Measurements from ENCODE around the gene TOR1B. TPM values are rescaled to one million over a fixed set of nuclear protein-coding genes. Genes with fewer than 3 reads are reported as not detected.

The TOR1B gene
- total and polyA plus RNA-seq, 4 donors, result 12.8 to 31.9 (median 17.8) TPM

DNA sequence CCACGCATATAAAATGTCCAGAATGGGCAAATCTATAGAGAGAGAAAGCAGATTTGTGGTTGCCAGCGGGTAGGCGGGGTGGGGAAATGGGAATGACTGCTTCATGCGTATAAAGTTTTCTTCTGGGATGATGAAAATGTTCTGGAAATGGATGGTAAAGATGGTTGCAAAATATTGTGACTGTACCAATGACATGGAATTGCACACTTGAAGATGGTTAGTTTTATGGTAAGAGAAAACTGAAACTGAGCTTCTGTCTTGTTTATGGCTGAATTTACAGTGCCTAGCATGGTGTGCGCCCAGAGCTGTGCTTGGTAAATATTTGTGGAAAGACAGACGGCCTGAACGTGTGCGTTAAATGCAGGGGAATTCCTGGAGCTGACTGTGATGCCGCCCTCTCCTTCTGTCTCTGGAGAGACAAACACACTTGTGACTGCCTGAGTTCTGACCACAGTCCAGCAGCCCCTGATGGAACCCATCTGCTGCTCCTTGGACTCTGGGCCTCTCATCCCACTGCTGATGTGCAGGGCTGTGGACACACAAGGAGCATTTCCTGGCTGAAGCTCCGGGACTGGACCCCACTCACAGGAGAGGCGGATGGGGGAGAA, 41.6 kb upstream of the TOR1B start:
- no peak for DNase-seq (ENCODE audit: low spot score)
- no peak overlapping the region for H3K9ac ChIP-seq (ENCODE audit: low read depth in 1 of 2, low read length in 2 of 2)
- no peaks in the 10 kb centered on the region for H3K36me3 ChIP-seq (ENCODE audit: control insufficient read depth in 4 of 4, insufficient read depth in 3 of 4, low read depth in 1 of 4, low read length in 3 of 4)
- no peak overlapping the region for H3K4me3 ChIP-seq (ENCODE audit: low read depth in 1 of 3, low read length in 3 of 3)
- WGBS, result 47% methylated on average over 11 of the region's 11 CpGs
- TF ChIP-seq NR2F2 (IDR thresholded peaks at IDR 0.05) (no peak), JUND (IDR thresholded peaks at IDR 0.05) (no peak)
- TF ChIP-seq, protein P1, sequence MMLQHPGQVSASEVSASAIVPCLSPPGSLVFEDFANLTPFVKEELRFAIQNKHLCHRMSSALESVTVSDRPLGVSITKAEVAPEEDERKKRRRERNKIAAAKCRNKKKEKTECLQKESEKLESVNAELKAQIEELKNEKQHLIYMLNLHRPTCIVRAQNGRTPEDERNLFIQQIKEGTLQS (IDR thresholded peaks at IDR 0.05), result no peak
- no peaks in the 10 kb centered on the region for H3K9me3 ChIP-seq (ENCODE audit: control insufficient read depth in 4 of 4, low read length in 3 of 4)
- peak overlapping the region; percentile 55 to 69 for H3K27ac ChIP-seq (ENCODE audit: low read depth in 1 of 2, low read length in 2 of 2)
- H3K27me3 ChIP-seq (ENCODE audit: control insufficient read depth in 4 of 4, insufficient read depth in 4 of 4, low read length in 3 of 4), result no peaks in the 10 kb centered on the region
- peaks cover 0 to 3% (median 0%) of the 10 kb centered on the region in 4 donors for H3K4me1 ChIP-seq (ENCODE audit: control insufficient read depth in 4 of 4, insufficient read depth in 4 of 4, low read length in 3 of 4)

DNA sequence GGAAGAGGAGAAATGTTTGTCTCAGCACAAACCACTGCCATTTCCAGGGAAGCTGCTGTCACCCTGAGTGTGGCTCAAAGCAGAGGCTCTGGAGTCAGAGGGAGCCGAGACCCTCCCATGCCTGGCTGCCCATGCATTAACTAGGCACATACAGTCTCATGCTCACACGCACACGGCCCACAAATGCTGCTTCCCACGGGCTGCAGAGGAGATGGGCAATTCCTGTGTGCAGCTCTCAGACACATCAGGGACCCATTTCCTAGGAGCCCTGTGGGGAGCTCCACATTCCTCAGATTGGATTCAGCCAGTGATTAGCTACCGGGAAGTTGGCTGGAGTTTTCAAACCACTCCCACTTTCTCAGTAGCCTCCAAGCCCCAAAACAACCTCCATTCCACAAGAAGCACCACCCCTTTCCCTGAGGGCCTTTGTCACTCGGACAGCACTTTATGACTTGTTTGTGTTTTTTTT, 41.0 kb upstream of the TOR1B start:
- no peaks in the 10 kb centered on the region for H3K9me3 ChIP-seq (ENCODE audit: control insufficient read depth in 4 of 4, low read length in 3 of 4)
- 58% methylated on average over 6 of the region's 6 CpGs for WGBS
- no peak for DNase-seq (ENCODE audit: low spot score)
- no peak overlapping the region for H3K4me3 ChIP-seq (ENCODE audit: low read depth in 1 of 3, low read length in 3 of 3)
- peak overlapping the region; percentile 55 to 69 for H3K27ac ChIP-seq (ENCODE audit: low read depth in 1 of 2, low read length in 2 of 2)
- peaks cover 0 to 3% (median 0%) of the 10 kb centered on the region in 4 donors for H3K4me1 ChIP-seq (ENCODE audit: control insufficient read depth in 4 of 4, insufficient read depth in 4 of 4, low read length in 3 of 4)
- H3K27me3 ChIP-seq (ENCODE audit: control insufficient read depth in 4 of 4, insufficient read depth in 4 of 4, low read length in 3 of 4), result no peaks in the 10 kb centered on the region
- no peak for TF ChIP-seq FOXA1 (IDR thresholded peaks at IDR 0.05)
- TF ChIP-seq, protein P2, sequence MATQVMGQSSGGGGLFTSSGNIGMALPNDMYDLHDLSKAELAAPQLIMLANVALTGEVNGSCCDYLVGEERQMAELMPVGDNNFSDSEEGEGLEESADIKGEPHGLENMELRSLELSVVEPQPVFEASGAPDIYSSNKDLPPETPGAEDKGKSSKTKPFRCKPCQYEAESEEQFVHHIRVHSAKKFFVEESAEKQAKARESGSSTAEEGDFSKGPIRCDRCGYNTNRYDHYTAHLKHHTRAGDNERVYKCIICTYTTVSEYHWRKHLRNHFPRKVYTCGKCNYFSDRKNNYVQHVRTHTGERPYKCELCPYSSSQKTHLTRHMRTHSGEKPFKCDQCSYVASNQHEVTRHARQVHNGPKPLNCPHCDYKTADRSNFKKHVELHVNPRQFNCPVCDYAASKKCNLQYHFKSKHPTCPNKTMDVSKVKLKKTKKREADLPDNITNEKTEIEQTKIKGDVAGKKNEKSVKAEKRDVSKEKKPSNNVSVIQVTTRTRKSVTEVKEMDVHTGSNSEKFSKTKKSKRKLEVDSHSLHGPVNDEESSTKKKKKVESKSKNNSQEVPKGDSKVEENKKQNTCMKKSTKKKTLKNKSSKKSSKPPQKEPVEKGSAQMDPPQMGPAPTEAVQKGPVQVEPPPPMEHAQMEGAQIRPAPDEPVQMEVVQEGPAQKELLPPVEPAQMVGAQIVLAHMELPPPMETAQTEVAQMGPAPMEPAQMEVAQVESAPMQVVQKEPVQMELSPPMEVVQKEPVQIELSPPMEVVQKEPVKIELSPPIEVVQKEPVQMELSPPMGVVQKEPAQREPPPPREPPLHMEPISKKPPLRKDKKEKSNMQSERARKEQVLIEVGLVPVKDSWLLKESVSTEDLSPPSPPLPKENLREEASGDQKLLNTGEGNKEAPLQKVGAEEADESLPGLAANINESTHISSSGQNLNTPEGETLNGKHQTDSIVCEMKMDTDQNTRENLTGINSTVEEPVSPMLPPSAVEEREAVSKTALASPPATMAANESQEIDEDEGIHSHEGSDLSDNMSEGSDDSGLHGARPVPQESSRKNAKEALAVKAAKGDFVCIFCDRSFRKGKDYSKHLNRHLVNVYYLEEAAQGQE (IDR thresholded peaks at IDR 0.05), result no peak
- TF ChIP-seq SP1 (IDR thresholded peaks at IDR 0.05), result no peak
- no peak for TF ChIP-seq RAD21 (IDR thresholded peaks at IDR 0.05)
- TF ChIP-seq, protein P3, sequence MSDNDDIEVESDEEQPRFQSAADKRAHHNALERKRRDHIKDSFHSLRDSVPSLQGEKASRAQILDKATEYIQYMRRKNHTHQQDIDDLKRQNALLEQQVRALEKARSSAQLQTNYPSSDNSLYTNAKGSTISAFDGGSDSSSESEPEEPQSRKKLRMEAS (IDR thresholded peaks at IDR 0.05), result no peak
- TF ChIP-seq FOXA2 (IDR thresholded peaks at IDR 0.05), result no peak
- TF ChIP-seq TAF1 (conservative IDR thresholded peaks at IDR 0.05), result no peak
- no peak for TF ChIP-seq HNF4G (IDR thresholded peaks at IDR 0.05)
- TF ChIP-seq, protein P1 (IDR thresholded peaks at IDR 0.05), result no peak
- TF ChIP-seq NR2F2 (IDR thresholded peaks at IDR 0.05), result no peak
- TF ChIP-seq GABPA (IDR thresholded peaks at IDR 0.05 in 1 of 2, conservative IDR thresholded peaks at IDR 0.05 in 1 of 2), result no peak
- no peak for TF ChIP-seq EGR1 (IDR thresholded peaks at IDR 0.05; ENCODE audit: low read depth in 2 of 2)
- no peak for TF ChIP-seq HNF4A (conservative IDR thresholded peaks at IDR 0.05)
- no peak for TF ChIP-seq RXRA (IDR thresholded peaks at IDR 0.05)
- TF ChIP-seq, protein P4, sequence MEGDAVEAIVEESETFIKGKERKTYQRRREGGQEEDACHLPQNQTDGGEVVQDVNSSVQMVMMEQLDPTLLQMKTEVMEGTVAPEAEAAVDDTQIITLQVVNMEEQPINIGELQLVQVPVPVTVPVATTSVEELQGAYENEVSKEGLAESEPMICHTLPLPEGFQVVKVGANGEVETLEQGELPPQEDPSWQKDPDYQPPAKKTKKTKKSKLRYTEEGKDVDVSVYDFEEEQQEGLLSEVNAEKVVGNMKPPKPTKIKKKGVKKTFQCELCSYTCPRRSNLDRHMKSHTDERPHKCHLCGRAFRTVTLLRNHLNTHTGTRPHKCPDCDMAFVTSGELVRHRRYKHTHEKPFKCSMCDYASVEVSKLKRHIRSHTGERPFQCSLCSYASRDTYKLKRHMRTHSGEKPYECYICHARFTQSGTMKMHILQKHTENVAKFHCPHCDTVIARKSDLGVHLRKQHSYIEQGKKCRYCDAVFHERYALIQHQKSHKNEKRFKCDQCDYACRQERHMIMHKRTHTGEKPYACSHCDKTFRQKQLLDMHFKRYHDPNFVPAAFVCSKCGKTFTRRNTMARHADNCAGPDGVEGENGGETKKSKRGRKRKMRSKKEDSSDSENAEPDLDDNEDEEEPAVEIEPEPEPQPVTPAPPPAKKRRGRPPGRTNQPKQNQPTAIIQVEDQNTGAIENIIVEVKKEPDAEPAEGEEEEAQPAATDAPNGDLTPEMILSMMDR (IDR thresholded peaks at IDR 0.05; ENCODE audit: low read depth, low read length, missing input control), result no peak
- TF ChIP-seq, protein P5, sequence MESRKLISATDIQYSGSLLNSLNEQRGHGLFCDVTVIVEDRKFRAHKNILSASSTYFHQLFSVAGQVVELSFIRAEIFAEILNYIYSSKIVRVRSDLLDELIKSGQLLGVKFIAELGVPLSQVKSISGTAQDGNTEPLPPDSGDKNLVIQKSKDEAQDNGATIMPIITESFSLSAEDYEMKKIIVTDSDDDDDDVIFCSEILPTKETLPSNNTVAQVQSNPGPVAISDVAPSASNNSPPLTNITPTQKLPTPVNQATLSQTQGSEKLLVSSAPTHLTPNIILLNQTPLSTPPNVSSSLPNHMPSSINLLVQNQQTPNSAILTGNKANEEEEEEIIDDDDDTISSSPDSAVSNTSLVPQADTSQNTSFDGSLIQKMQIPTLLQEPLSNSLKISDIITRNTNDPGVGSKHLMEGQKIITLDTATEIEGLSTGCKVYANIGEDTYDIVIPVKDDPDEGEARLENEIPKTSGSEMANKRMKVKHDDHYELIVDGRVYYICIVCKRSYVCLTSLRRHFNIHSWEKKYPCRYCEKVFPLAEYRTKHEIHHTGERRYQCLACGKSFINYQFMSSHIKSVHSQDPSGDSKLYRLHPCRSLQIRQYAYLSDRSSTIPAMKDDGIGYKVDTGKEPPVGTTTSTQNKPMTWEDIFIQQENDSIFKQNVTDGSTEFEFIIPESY (IDR thresholded peaks at IDR 0.05), result no peak
- no peak for TF ChIP-seq JUND (IDR thresholded peaks at IDR 0.05)
- no peak for TF ChIP-seq YY1 (IDR thresholded peaks at IDR 0.05)
- no peaks in the 10 kb centered on the region for H3K36me3 ChIP-seq (ENCODE audit: control insufficient read depth in 4 of 4, insufficient read depth in 3 of 4, low read depth in 1 of 4, low read length in 3 of 4)
- H3K9ac ChIP-seq (ENCODE audit: low read depth in 1 of 2, low read length in 2 of 2), result no peak overlapping the region

Measured in liver (tissue), 9 donors.